Neural crest cell (in vitro differentiated cells): ENCODE results near the gene ME3. TPM values are rescaled to one million over a fixed set of nuclear protein-coding genes. Genes with fewer than 3 reads are reported as not detected.

ENCODE experiments used
- DNase-seq: peaks from one replicate; pipeline ENCODE4 v3.0.0; 2021; ENCODE audit warnings: low read depth, mixed read lengths, low spot score
- H3K27ac Mint-ChIP-seq: one replicate; pipeline ENCODE4 v1.8.0; 2021; ENCODE audit warnings: mild to moderate bottlenecking, mixed read lengths; ENCODE audit not compliant: unreplicated experiment
- H3K27me3 Mint-ChIP-seq: 2 replicates; pipeline ENCODE4 v1.8.0; 2021; ENCODE audit warnings: low read depth, mild to moderate bottlenecking, mixed read lengths
- H3K36me3 Mint-ChIP-seq: 2 replicates; pipeline ENCODE4 v1.8.0; 2021; ENCODE audit warnings: low read depth, mild to moderate bottlenecking, mixed read lengths
- H3K4me1 Mint-ChIP-seq: 2 replicates; pipeline ENCODE4 v1.8.0; 2021; ENCODE audit warnings: mixed read lengths
- H3K4me3 Mint-ChIP-seq: one replicate; pipeline ENCODE4 v1.8.0; 2021; ENCODE audit warnings: mild to moderate bottlenecking, mixed read lengths
- H3K9me3 Mint-ChIP-seq: 2 replicates; pipeline ENCODE4 v1.8.0; 2021; ENCODE audit warnings: mixed read lengths
- total RNA-seq: library from RNA; stranded (reverse); gene quantifications from 2 replicates; pipeline ENCODE4 v1.2.1, GENCODE V29; 2021
- TF ChIP-seq, protein P1 (sequence below): fragments of 200-600 bp; sonication (generic); conservative IDR thresholded peaks from 2 replicates; pipeline ENCODE4 v1.5.0; 2021; ENCODE audit warnings: antibody characterized with exemption, mild to moderate bottlenecking

Gene ME3
- total RNA-seq, 1 donor from 2014 or later, result 18.9 TPM

DNA sequence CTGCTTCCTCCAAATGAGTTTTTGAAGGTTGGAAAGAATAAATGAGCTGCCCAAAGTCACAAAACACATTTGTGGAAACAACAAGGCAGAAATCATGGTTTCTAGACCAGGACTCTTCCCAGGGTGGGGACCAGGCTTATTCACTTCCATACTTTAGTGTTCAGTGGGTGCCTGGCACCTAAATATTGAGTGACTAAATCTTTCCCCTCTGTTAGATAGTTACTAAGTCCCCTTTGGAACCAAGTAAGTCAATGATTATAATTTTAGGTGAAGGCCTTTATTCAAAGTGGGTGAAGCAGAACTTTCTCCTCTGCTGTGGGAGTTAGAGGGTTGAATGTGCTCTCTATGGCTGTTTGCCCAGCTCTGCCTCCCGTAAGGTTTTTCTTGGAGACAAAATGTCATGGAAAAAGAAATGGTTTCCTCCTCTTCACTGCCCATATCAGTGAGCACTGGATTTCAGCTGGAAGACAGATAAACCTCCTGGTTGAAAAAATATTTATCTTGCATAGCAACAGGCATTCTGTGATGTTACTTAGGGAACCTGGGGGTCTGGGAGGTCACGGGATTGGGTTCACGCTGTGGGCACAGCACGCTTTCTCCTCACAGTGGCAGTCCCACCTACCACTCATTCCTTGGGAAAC, 179.9 kb downstream of the ME3 start:
- no peak overlapping the region for H3K4me3 Mint-ChIP-seq
- H3K9me3 Mint-ChIP-seq, result no peaks in the 10 kb centered on the region
- H3K36me3 Mint-ChIP-seq, result peaks cover 5% of the 10 kb centered on the region
- no peak for DNase-seq
- no peaks in the 10 kb centered on the region for H3K27me3 Mint-ChIP-seq
- peaks cover 17% of the 10 kb centered on the region for H3K4me1 Mint-ChIP-seq
- H3K27ac Mint-ChIP-seq, result peak overlapping the region; percentile 28
- TF ChIP-seq, protein P1, sequence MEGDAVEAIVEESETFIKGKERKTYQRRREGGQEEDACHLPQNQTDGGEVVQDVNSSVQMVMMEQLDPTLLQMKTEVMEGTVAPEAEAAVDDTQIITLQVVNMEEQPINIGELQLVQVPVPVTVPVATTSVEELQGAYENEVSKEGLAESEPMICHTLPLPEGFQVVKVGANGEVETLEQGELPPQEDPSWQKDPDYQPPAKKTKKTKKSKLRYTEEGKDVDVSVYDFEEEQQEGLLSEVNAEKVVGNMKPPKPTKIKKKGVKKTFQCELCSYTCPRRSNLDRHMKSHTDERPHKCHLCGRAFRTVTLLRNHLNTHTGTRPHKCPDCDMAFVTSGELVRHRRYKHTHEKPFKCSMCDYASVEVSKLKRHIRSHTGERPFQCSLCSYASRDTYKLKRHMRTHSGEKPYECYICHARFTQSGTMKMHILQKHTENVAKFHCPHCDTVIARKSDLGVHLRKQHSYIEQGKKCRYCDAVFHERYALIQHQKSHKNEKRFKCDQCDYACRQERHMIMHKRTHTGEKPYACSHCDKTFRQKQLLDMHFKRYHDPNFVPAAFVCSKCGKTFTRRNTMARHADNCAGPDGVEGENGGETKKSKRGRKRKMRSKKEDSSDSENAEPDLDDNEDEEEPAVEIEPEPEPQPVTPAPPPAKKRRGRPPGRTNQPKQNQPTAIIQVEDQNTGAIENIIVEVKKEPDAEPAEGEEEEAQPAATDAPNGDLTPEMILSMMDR, result no peak

DNA sequence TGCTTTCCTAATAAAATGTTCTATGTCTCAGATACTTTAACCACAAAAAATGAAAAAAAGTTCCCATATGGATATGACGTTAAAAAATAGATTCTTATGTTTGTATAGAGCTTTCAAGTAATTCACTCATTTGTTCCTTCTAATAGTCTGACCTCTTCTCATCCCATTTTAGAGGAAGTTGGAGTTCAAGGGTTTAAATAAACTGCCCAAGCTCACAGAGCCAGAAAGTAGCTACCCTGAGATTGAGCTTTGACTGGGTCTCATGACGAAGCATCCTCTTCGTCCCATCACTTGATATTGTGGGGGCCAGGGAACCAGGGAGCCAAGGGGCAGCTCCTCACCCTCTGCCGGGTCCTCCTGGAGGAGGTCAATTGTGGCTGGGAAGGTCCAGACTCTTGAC, 181.4 kb downstream of the ME3 start:
- H3K27ac Mint-ChIP-seq, result no peak overlapping the region
- no peak for DNase-seq
- no peak overlapping the region for H3K4me3 Mint-ChIP-seq
- H3K9me3 Mint-ChIP-seq, result no peaks in the 10 kb centered on the region
- peaks cover 13% of the 10 kb centered on the region for H3K4me1 Mint-ChIP-seq
- peaks cover 5% of the 10 kb centered on the region for H3K36me3 Mint-ChIP-seq
- H3K27me3 Mint-ChIP-seq, result no peaks in the 10 kb centered on the region
- TF ChIP-seq, protein P1, result no peak

- Mint-ChIP-seq H3K36me3 (peaks cover 5% of the 10 kb centered on the region), H3K27me3 (no peaks in the 10 kb centered on the region), H3K4me3 (no peak overlapping the region), H3K9me3 (no peaks in the 10 kb centered on the region), H3K27ac (no peak overlapping the region), H3K4me1 (peaks cover 10% of the 10 kb centered on the region)
- TF ChIP-seq, protein P1, result no peak
- DNase-seq, result no peak
These were observed 181.8 kb downstream of the ME3 start for GRCh38 chr11:86490582-86490981.

DNA sequence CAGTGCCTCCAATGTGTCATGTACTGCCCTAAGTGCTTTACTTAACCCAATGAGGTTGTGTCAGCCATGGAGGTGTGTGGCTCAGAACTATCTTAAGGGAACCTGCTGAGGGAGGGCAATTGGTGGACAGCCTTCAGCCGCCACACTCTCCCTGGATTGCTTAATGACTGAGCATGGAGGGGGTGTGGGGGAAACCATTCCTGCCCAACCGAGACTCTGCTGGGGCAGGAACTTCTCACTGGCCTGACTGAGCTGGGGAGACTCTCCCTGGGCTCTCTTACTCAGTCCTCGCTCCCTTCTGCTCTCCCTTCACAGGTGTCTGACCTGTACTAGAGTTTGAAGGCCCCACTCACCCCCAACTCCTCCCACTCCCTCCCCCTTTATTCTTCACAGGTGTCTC, 183.0 kb downstream of the ME3 start:
- Mint-ChIP-seq H3K9me3 (no peaks in the 10 kb centered on the region), H3K4me3 (no peak overlapping the region), H3K27me3 (no peaks in the 10 kb centered on the region), H3K36me3 (peaks cover 5% of the 10 kb centered on the region), H3K27ac (no peak overlapping the region), H3K4me1 (peaks cover 10% of the 10 kb centered on the region)
- DNase-seq, result no peak
- TF ChIP-seq, protein P1, result no peak

DNA sequence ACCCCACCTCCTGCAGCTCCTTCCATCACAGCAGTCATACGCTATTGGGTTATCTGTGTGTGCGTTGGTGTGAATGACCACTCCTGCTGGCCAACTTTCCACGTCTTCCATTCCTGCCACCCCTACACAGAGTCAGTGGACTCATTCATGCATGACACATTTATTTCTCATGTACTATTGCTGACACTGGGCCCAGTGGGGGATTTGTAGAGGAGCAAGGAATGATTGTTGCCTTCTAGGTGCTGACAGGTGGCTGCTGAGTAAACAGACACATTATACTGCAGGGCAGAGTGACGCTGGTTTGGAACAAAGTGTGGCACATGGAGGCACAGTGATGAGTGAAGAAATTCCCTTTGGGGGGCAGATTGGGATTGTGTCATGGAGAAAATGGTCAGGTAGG, 183.9 kb downstream of the ME3 start:
- DNase-seq, result no peak
- no peaks in the 10 kb centered on the region for H3K27me3 Mint-ChIP-seq
- TF ChIP-seq, protein P1, result no peak
- no peaks in the 10 kb centered on the region for H3K9me3 Mint-ChIP-seq
- H3K4me3 Mint-ChIP-seq, result no peak overlapping the region
- no peak overlapping the region for H3K27ac Mint-ChIP-seq
- H3K4me1 Mint-ChIP-seq, result peaks cover 16% of the 10 kb centered on the region
- peaks cover 2% of the 10 kb centered on the region for H3K36me3 Mint-ChIP-seq
